WERI-Rb-1 (cell line): ENCODE data around the gene PLCD1.
A peak's percentile ranks its signal among the peaks of the same experiment; 100 is the strongest.
"Not testable (repeated sequence)": the region's sequence is repeated elsewhere in the genome, so short reads cannot be mapped to it uniquely, and the experiment has no call there.

ENCODE experiments used
- DNase-seq: peaks from one replicate; pipeline ENCODE4 v3.0.0-alpha.2; 2020
- H3K27ac ChIP-seq: fragments of 250-450 bp; sonication (Bioruptor Pico); 2 replicates; pipeline ENCODE4 v1.5.1; 2020; ENCODE audit warnings: mild to moderate bottlenecking, moderate library complexity
- H3K27me3 ChIP-seq: fragments of 250-450 bp; sonication (Bioruptor Pico); 2 replicates; pipeline ENCODE4 v1.5.1; 2021; ENCODE audit warnings: mild to moderate bottlenecking, low read depth, moderate library complexity; ENCODE audit not compliant: insufficient read depth, severe bottlenecking
- H3K36me3 ChIP-seq: fragments of 250-450 bp; sonication (Bioruptor Pico); 2 replicates; pipeline ENCODE4 v1.5.1; 2020; ENCODE audit warnings: mild to moderate bottlenecking, moderate library complexity
- H3K4me3 ChIP-seq: 2 replicates; pipeline ENCODE4 v1.5.1; 2011; ENCODE audit warnings: low read depth, mild to moderate bottlenecking, control low read depth, low read length
- H3K9me3 ChIP-seq: fragments of 250-450 bp; sonication (Bioruptor Pico); 2 replicates; pipeline ENCODE4 v1.5.1; 2021; ENCODE audit warnings: mild to moderate bottlenecking, moderate library complexity; ENCODE audit not compliant: severe bottlenecking
- CTCF ChIP-seq: IDR thresholded peaks from 2 replicates; pipeline ENCODE4 v1.5.1; 2011; ENCODE audit warnings: low read depth, mild to moderate bottlenecking, control low read depth, inconsistent platforms, low read length

PLCD1 gene

GRCh38 chr3:38039899-38040261 is 10.4 kb upstream of the PLCD1 start:
- Histone ChIP-seq H3K27me3 (peaks cover 29% of the 10 kb centered on the region), H3K9me3 (no peaks in the 10 kb centered on the region), H3K4me3 (no peak overlapping the region), H3K36me3 (no peaks in the 10 kb centered on the region), H3K27ac (no peak overlapping the region)
- no peak for TF ChIP-seq CTCF
- no peak for DNase-seq

GRCh38 chr3:38039101-38039898 is 9.9 kb upstream of the PLCD1 start, which contains the start of gene DLEC1:
Gene DLEC1 (plus strand): TSS chr3:38039208. CDS start chr3:38039226, 18 bp downstream.
- peak within 1 kb of the TSS; percentile 40 for H3K4me3 ChIP-seq
- no peak within 1 kb of the TSS for H3K27ac ChIP-seq
- peaks cover 29% of the 10 kb centered on the region for H3K27me3 ChIP-seq
- H3K9me3 ChIP-seq, result no peaks in the 10 kb centered on the region
- DNase-seq, result peak; percentile 45
- no peak for TF ChIP-seq CTCF
- H3K36me3 ChIP-seq, result no peaks in the 10 kb centered on the region

GRCh38 chr3:38038447-38038911 is 9.0 kb upstream of the PLCD1 start:
- H3K27me3 ChIP-seq, result peaks cover 29% of the 10 kb centered on the region
- H3K36me3 ChIP-seq, result no peaks in the 10 kb centered on the region
- TF ChIP-seq CTCF, result no peak
- H3K4me3 ChIP-seq, result no peak overlapping the region
- no peak overlapping the region for H3K27ac ChIP-seq
- no peaks in the 10 kb centered on the region for H3K9me3 ChIP-seq
- DNase-seq, result no peak

GRCh38 chr3:38036906-38037305 is 7.5 kb upstream of the PLCD1 start:
- DNase-seq, result no peak
- Histone ChIP-seq H3K36me3 (no peaks in the 10 kb centered on the region), H3K27me3 (peaks cover 30% of the 10 kb centered on the region), H3K4me3 (no peak overlapping the region), H3K9me3 (no peaks in the 10 kb centered on the region), H3K27ac (no peak overlapping the region)
- TF ChIP-seq CTCF, result no peak

- no peak overlapping the region for H3K27ac ChIP-seq
- H3K27me3 ChIP-seq, result peaks cover 33% of the 10 kb centered on the region
- TF ChIP-seq CTCF, result no peak
- no peak for DNase-seq
- no peak overlapping the region for H3K4me3 ChIP-seq
- H3K36me3 ChIP-seq, result no peaks in the 10 kb centered on the region
- no peaks in the 10 kb centered on the region for H3K9me3 ChIP-seq
These were observed 6.8 kb upstream of the PLCD1 start for GRCh38 chr3:38036286-38036685.

GRCh38 chr3:38034335-38034734 is 4.9 kb upstream of the PLCD1 start:
- not testable (repeated sequence) for H3K4me3 ChIP-seq, H3K27ac ChIP-seq, DNase-seq, H3K9me3 ChIP-seq, H3K36me3 ChIP-seq
- peaks cover 38% of the 10 kb centered on the region for H3K27me3 ChIP-seq

GRCh38 chr3:38033586-38033985 is 4.1 kb upstream of the PLCD1 start:
- H3K36me3 ChIP-seq, H3K9me3 ChIP-seq, DNase-seq, H3K4me3 ChIP-seq, H3K27ac ChIP-seq: not testable (repeated sequence)
- H3K27me3 ChIP-seq, result peaks cover 31% of the 10 kb centered on the region
